AG09309 (cell line): ENCODE data around the gene LAMP1.
A peak's percentile ranks its signal among the peaks of the same experiment; 100 is the strongest.

Source experiments
- DNase-seq: peaks from one replicate; pipeline ENCODE4 v3.0.0-alpha.2; 2010; ENCODE audit warnings: low read depth
- H3K4me3 ChIP-seq: 2 replicates; pipeline ENCODE4 v1.5.1; 2011; ENCODE audit warnings: mild to moderate bottlenecking, low read depth, low read length, moderate library complexity; ENCODE audit not compliant: control insufficient read depth
- CTCF ChIP-seq: IDR thresholded peaks from 2 replicates; pipeline ENCODE4 v1.5.1; 2011; ENCODE audit warnings: mild to moderate bottlenecking, low read depth, low read length, inconsistent platforms; ENCODE audit not compliant: insufficient read depth, control insufficient read depth; ENCODE audit errors: missing control alignments

The LAMP1 gene

GRCh38 chr13:113283904-113284303, 13.1 kb upstream of the LAMP1 start:
- DNase-seq, result no peak
- no peak for TF ChIP-seq CTCF
- H3K4me3 ChIP-seq, result no peak overlapping the region

GRCh38 chr13:113288880-113289279, 8.2 kb upstream of the LAMP1 start:
- no peak overlapping the region for H3K4me3 ChIP-seq
- no peak for TF ChIP-seq CTCF
- DNase-seq, result no peak

GRCh38 chr13:113291129-113291528, 5.9 kb upstream of the LAMP1 start:
- H3K4me3 ChIP-seq, result no peak overlapping the region
- no peak for DNase-seq
- no peak for TF ChIP-seq CTCF

GRCh38 chr13:113292021-113292862, 4.8 kb upstream of the LAMP1 start:
- TF ChIP-seq CTCF, result no peak
- DNase-seq, result no peak
- H3K4me3 ChIP-seq, result peak overlapping the region; percentile 26

- TF ChIP-seq CTCF, result no peak
- H3K4me3 ChIP-seq, result no peak overlapping the region
- no peak for DNase-seq
Observed at GRCh38 chr13:113293686-113294085, 3.4 kb upstream of the LAMP1 start.

GRCh38 chr13:113295776-113296175, 1.3 kb upstream of the LAMP1 start:
- no peak for TF ChIP-seq CTCF
- no peak for DNase-seq
- H3K4me3 ChIP-seq, result no peak overlapping the region
